ENCODE measurements around the gene AKT2. TPM values are rescaled to one million over a fixed set of nuclear protein-coding genes. Genes with fewer than 3 reads are reported as not detected.

Gene AKT2
- total and polyA plus RNA-seq, 9 donors = 78.4 to 160 (median 112) TPM

DNA sequence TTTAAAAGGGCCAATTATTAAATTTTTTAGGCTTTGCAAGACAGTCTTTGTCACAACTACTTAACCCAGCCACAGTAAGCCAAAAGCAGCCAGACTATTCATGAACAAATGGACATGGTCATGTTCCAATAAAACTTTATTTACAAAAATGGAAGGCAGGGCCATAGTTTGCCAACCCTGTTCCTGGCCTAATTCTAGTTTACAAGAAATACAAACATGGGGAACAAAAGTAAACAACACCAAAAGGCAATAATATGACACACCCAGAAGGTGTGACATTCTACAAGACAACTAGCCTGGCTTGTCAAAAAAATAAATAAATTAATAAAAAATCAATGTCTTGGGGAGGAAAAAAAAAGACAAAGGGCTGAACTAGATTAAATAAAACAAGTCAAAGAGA, 33.9 kb downstream of the AKT2 start:
- no peaks in the 10 kb centered on the region for H3K36me3 ChIP-seq
- H3K9me3 ChIP-seq = no peaks in the 10 kb centered on the region
- DNase-seq = no peak
- no peak overlapping the region for H3K27ac ChIP-seq
- TF ChIP-seq POLR2A (IDR thresholded peaks at IDR 0.05) (no peak), EP300 (IDR thresholded peaks at IDR 0.05) (no peak)
- TF ChIP-seq, protein P1, sequence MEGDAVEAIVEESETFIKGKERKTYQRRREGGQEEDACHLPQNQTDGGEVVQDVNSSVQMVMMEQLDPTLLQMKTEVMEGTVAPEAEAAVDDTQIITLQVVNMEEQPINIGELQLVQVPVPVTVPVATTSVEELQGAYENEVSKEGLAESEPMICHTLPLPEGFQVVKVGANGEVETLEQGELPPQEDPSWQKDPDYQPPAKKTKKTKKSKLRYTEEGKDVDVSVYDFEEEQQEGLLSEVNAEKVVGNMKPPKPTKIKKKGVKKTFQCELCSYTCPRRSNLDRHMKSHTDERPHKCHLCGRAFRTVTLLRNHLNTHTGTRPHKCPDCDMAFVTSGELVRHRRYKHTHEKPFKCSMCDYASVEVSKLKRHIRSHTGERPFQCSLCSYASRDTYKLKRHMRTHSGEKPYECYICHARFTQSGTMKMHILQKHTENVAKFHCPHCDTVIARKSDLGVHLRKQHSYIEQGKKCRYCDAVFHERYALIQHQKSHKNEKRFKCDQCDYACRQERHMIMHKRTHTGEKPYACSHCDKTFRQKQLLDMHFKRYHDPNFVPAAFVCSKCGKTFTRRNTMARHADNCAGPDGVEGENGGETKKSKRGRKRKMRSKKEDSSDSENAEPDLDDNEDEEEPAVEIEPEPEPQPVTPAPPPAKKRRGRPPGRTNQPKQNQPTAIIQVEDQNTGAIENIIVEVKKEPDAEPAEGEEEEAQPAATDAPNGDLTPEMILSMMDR (IDR thresholded peaks at IDR 0.05) = no peak
- no peaks in the 10 kb centered on the region for H3K27me3 ChIP-seq
- H3K4me3 ChIP-seq = no peak overlapping the region
- intact Hi-C loops (cut with DNase I) = no loop called here
- H3K4me1 ChIP-seq (ENCODE audit: insufficient read depth) = no peaks in the 10 kb centered on the region

DNA sequence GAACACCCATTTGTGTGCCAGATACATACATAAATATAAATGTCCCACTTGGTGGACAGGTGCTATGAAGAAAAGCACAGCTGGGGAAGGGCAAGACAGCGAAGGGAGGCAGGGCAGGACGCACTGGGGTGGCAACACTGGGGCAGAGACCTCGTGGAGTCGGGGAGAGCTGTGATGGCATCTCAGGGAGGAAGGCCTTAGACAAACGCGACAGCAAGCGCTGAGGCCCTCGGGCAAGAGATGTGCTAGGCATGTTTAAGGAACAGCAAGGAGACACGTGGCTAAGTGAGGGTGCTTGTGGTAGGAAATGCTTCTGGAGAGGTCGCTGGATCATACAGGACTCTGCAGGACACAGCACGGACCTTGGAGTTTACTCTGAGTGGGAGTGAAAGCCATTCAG, 35.4 kb downstream of the AKT2 start:
- WGBS, 3 donors = 77 to 86% (median 82%) methylated on average over 11 of the region's 11 CpGs
- no peak for TF ChIP-seq EP300 (IDR thresholded peaks at IDR 0.05)
- TF ChIP-seq POLR2A (IDR thresholded peaks at IDR 0.05) = no peak
- TF ChIP-seq, protein P1 (IDR thresholded peaks at IDR 0.05) = no peak
- Histone ChIP-seq H3K27me3 (no peaks in the 10 kb centered on the region), H3K4me1 (ENCODE audit: insufficient read depth) (no peaks in the 10 kb centered on the region), H3K36me3 (no peaks in the 10 kb centered on the region), H3K27ac (no peak overlapping the region), H3K9me3 (no peaks in the 10 kb centered on the region), H3K4me3 (no peak overlapping the region)
- no peak for DNase-seq
- intact Hi-C loops (cut with DNase I) = no loop called here

DNA sequence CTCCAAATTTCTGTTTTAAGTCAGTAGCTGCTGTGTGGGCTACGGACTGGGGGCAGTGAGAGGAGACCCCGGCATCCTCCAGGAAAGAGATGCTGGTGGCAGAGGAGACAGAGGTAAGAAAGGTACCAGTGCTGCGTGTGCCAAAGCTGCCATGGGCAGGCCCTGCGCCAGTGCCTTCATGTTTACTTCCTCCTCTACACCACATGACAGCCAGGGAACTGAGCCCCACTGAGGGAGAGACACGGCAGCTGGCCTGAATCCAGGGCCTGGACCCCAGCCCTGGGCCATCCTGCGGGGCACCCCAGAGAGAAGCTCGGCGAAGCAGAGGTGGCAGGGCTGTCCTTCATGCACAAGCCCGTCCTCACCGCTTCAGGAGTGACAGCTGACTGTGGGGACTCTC, 35.9 kb downstream of the AKT2 start:
- no peak for DNase-seq
- H3K27me3 ChIP-seq = no peaks in the 10 kb centered on the region
- TF ChIP-seq, protein P1 (IDR thresholded peaks at IDR 0.05) = no peak
- no peak for TF ChIP-seq EP300 (IDR thresholded peaks at IDR 0.05)
- no peak for TF ChIP-seq POLR2A (IDR thresholded peaks at IDR 0.05)
- H3K4me1 ChIP-seq (ENCODE audit: insufficient read depth) = no peaks in the 10 kb centered on the region
- H3K9me3 ChIP-seq = no peaks in the 10 kb centered on the region
- intact Hi-C loops (cut with DNase I) = no loop called here
- no peak overlapping the region for H3K27ac ChIP-seq
- no peaks in the 10 kb centered on the region for H3K36me3 ChIP-seq
- WGBS, 3 donors = 85 to 87% (median 86%) methylated on average over 10 of the region's 10 CpGs
- H3K4me3 ChIP-seq = no peak overlapping the region

DNA sequence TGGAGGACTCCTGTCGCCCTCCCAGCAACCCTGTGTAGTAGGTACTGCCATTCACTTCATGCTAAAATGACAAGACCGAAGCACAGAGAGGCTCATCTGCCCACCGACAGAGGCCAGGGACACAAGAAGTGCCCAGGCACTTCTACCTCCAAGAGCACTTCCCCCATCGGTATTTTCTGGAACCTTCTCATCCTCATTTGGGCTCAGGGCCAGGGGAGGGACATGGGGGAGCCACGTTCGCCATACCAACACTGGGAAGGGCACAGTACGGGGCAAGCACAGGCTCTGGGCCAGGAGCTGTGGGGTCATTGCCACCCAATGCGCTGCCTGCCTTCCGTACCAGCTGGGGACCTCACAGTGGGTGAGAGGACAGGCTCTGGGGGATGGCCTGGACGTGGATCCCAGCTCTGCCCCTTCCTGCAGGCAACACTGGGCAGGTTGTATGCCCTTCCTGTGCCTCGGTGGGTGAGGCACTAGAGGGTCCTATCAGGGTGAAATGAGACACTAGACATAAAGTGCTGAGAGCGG, 37.3 kb downstream of the AKT2 start:
- H3K9me3 ChIP-seq = no peaks in the 10 kb centered on the region
- TF ChIP-seq EP300 (IDR thresholded peaks at IDR 0.05) (no peak), POLR2A (IDR thresholded peaks at IDR 0.05) (no peak)
- TF ChIP-seq, protein P1 (IDR thresholded peaks at IDR 0.05) = no peak
- intact Hi-C loops (cut with DNase I) = no loop called here
- H3K36me3 ChIP-seq = no peaks in the 10 kb centered on the region
- no peaks in the 10 kb centered on the region for H3K4me1 ChIP-seq (ENCODE audit: insufficient read depth)
- no peak for DNase-seq
- H3K27me3 ChIP-seq = no peaks in the 10 kb centered on the region
- WGBS, 3 donors = 85 to 91% (median 86%) methylated on average over 12 of the region's 12 CpGs
- H3K27ac ChIP-seq = no peak overlapping the region
- H3K4me3 ChIP-seq = no peak overlapping the region

Measured in ovary (tissue), 9 donors.